ENCODE measurements around the gene TAF8.
A peak's percentile ranks its signal among the peaks of the same experiment; 100 is the strongest.

Gene TAF8

GRCh38 chr6:42128460-42129359 lies 78.4 kb downstream of the TAF8 start:
- peaks cover 8% of the 10 kb centered on the region for H3K4me1 ChIP-seq (ENCODE audit: control insufficient read depth, insufficient read depth, low read length, unreplicated experiment)
- H3K36me3 ChIP-seq (ENCODE audit: insufficient read depth, low read length): peaks cover 4% of the 10 kb centered on the region; the same call in 1 of the 2 replicates
- no peak overlapping the region for H3K4me3 ChIP-seq (ENCODE audit: low read depth, low read length)
- no peak overlapping the region for H3K27ac ChIP-seq (ENCODE audit: low read depth, low read length)
- no peaks in the 10 kb centered on the region for H3K27me3 ChIP-seq (ENCODE audit: insufficient read depth, low read length)
- H2AFZ ChIP-seq (ENCODE audit: low read length, unreplicated experiment): no peak overlapping the region
- no peaks in the 10 kb centered on the region for H3K79me2 ChIP-seq (ENCODE audit: control insufficient read depth, insufficient read depth, low read length, unreplicated experiment)

GRCh38 chr6:42129360-42129676 lies 79.0 kb downstream of the TAF8 start:
- Histone ChIP-seq H3K4me3 (ENCODE audit: low read depth, low read length) (no peak overlapping the region), H3K36me3 (ENCODE audit: insufficient read depth, low read length) (peaks cover 4% of the 10 kb centered on the region; the same call in 1 of the 2 replicates), H3K79me2 (ENCODE audit: control insufficient read depth, insufficient read depth, low read length, unreplicated experiment) (no peaks in the 10 kb centered on the region), H3K27me3 (ENCODE audit: insufficient read depth, low read length) (no peaks in the 10 kb centered on the region), H2AFZ (ENCODE audit: low read length, unreplicated experiment) (no peak overlapping the region), H3K27ac (ENCODE audit: low read depth, low read length) (no peak overlapping the region), H3K4me1 (ENCODE audit: control insufficient read depth, insufficient read depth, low read length, unreplicated experiment) (peaks cover 8% of the 10 kb centered on the region)

GRCh38 chr6:42131531-42131930 lies 81.2 kb downstream of the TAF8 start:
- Histone ChIP-seq H3K4me1 (ENCODE audit: control insufficient read depth, insufficient read depth, low read length, unreplicated experiment) (peaks cover 14% of the 10 kb centered on the region), H2AFZ (ENCODE audit: low read length, unreplicated experiment) (peak overlapping the region; percentile 29), H3K79me2 (ENCODE audit: control insufficient read depth, insufficient read depth, low read length, unreplicated experiment) (peaks cover 10% of the 10 kb centered on the region), H3K4me3 (ENCODE audit: low read depth, low read length) (no peak overlapping the region), H3K27ac (ENCODE audit: low read depth, low read length) (peak overlapping the region; percentile 82), H3K27me3 (ENCODE audit: insufficient read depth, low read length) (no peaks in the 10 kb centered on the region), H3K36me3 (ENCODE audit: insufficient read depth, low read length) (peaks cover 4% of the 10 kb centered on the region; the same call in 1 of the 2 replicates)

- H3K27ac ChIP-seq (ENCODE audit: low read depth, low read length): no peak overlapping the region
- H3K4me1 ChIP-seq (ENCODE audit: control insufficient read depth, insufficient read depth, low read length, unreplicated experiment): peaks cover 26% of the 10 kb centered on the region
- H3K27me3 ChIP-seq (ENCODE audit: insufficient read depth, low read length): no peaks in the 10 kb centered on the region
- peaks cover 20% of the 10 kb centered on the region for H3K79me2 ChIP-seq (ENCODE audit: control insufficient read depth, insufficient read depth, low read length, unreplicated experiment)
- H2AFZ ChIP-seq (ENCODE audit: low read length, unreplicated experiment): no peak overlapping the region
- no peaks in the 10 kb centered on the region for H3K36me3 ChIP-seq (ENCODE audit: insufficient read depth, low read length)
- H3K4me3 ChIP-seq (ENCODE audit: low read depth, low read length): no peak overlapping the region
These were observed 83.6 kb downstream of the TAF8 start for GRCh38 chr6:42133926-42134325.

- Histone ChIP-seq H3K79me2 (ENCODE audit: control insufficient read depth, insufficient read depth, low read length, unreplicated experiment) (peaks cover 28% of the 10 kb centered on the region), H3K27ac (ENCODE audit: low read depth, low read length) (no peak overlapping the region), H3K36me3 (ENCODE audit: insufficient read depth, low read length) (no peaks in the 10 kb centered on the region), H3K4me3 (ENCODE audit: low read depth, low read length) (no peak overlapping the region), H3K27me3 (ENCODE audit: insufficient read depth, low read length) (no peaks in the 10 kb centered on the region), H3K4me1 (ENCODE audit: control insufficient read depth, insufficient read depth, low read length, unreplicated experiment) (peaks cover 39% of the 10 kb centered on the region), H2AFZ (ENCODE audit: low read length, unreplicated experiment) (no peak overlapping the region)
These were observed 84.8 kb downstream of the TAF8 start for GRCh38 chr6:42135161-42135560.

- no peak overlapping the region for H3K4me3 ChIP-seq (ENCODE audit: low read depth, low read length)
- H3K4me1 ChIP-seq (ENCODE audit: control insufficient read depth, insufficient read depth, low read length, unreplicated experiment): peaks cover 44% of the 10 kb centered on the region
- no peak overlapping the region for H2AFZ ChIP-seq (ENCODE audit: low read length, unreplicated experiment)
- H3K27me3 ChIP-seq (ENCODE audit: insufficient read depth, low read length): no peaks in the 10 kb centered on the region
- peaks cover 33% of the 10 kb centered on the region for H3K79me2 ChIP-seq (ENCODE audit: control insufficient read depth, insufficient read depth, low read length, unreplicated experiment)
- H3K36me3 ChIP-seq (ENCODE audit: insufficient read depth, low read length): no peaks in the 10 kb centered on the region
- H3K27ac ChIP-seq (ENCODE audit: low read depth, low read length): no peak overlapping the region
These were observed 85.4 kb downstream of the TAF8 start for GRCh38 chr6:42135722-42136121.

- Histone ChIP-seq H2AFZ (ENCODE audit: low read length, unreplicated experiment) (no peak overlapping the region), H3K79me2 (ENCODE audit: control insufficient read depth, insufficient read depth, low read length, unreplicated experiment) (peaks cover 41% of the 10 kb centered on the region), H3K27ac (ENCODE audit: low read depth, low read length) (peak overlapping the region; percentile 58), H3K4me1 (ENCODE audit: control insufficient read depth, insufficient read depth, low read length, unreplicated experiment) (peaks cover 49% of the 10 kb centered on the region), H3K4me3 (ENCODE audit: low read depth, low read length) (peak overlapping the region; percentile 23; the same call in 1 of the 2 replicates), H3K36me3 (ENCODE audit: insufficient read depth, low read length) (no peaks in the 10 kb centered on the region), H3K27me3 (ENCODE audit: insufficient read depth, low read length) (no peaks in the 10 kb centered on the region)
These were observed 86.3 kb downstream of the TAF8 start for GRCh38 chr6:42136508-42137193.
